ENCODE results near the gene GPX2. TPM values are rescaled to one million over a fixed set of nuclear protein-coding genes. Genes with fewer than 3 reads are reported as not detected.

Gene GPX2
- total RNA-seq, 4 donors from 2014 or later, result 115 to 286 (median 143) TPM

- H3K27ac ChIP-seq, result peak within 1 kb of the TSS; percentile 49 to 72 (median 60)
- H3K4me3 ChIP-seq, result peak within 1 kb of the TSS; percentile 61 to 91 (median 74)
- H3K36me3 ChIP-seq, result no peaks in the 10 kb centered on the region
- no peaks in the 10 kb centered on the region for H3K9me3 ChIP-seq
- H3K4me1 ChIP-seq, result peaks cover 0 to 11% (median 4%) of the 10 kb centered on the region in 4 donors
- peak in 2 of 3 donors; percentile 51 to 62 for DNase-seq
- H3K27me3 ChIP-seq, result no peaks in the 10 kb centered on the region
- TF ChIP-seq CTCF (IDR thresholded peaks at IDR 0.05) (no peak), POLR2A (IDR thresholded peaks at IDR 0.05) (no peak)
Observed at GRCh38 chr14:64971943-64972791, 29.6 kb upstream of the GPX2 start, which contains the start of gene RAB15. Gene RAB15, minus strand, starts transcription at chr14:64972336. Its CDS starts 260 bp downstream, at chr14:64972076.

GRCh38 chr14:64971491-64971942, 29.0 kb upstream of the GPX2 start:
- Histone ChIP-seq H3K36me3 (no peaks in the 10 kb centered on the region), H3K9me3 (no peaks in the 10 kb centered on the region), H3K4me1 (peaks cover 0 to 11% (median 4%) of the 10 kb centered on the region in 4 donors), H3K4me3 (peak overlapping the region; percentile 61 to 91 (median 74)), H3K27ac (peak overlapping the region; percentile 49 to 72 (median 56)), H3K27me3 (no peaks in the 10 kb centered on the region)
- no peak for DNase-seq
- TF ChIP-seq CTCF (IDR thresholded peaks at IDR 0.05) (no peak), POLR2A (IDR thresholded peaks at IDR 0.05) (no peak)

- TF ChIP-seq POLR2A (IDR thresholded peaks at IDR 0.05) (no peak), CTCF (IDR thresholded peaks at IDR 0.05) (no peak)
- no peak for DNase-seq
- Histone ChIP-seq H3K4me3 (peak overlapping the region; percentile 61 to 91 (median 74)), H3K27ac (peak overlapping the region in 3 of 4 donors; percentile 53 to 72 (median 58)), H3K36me3 (no peaks in the 10 kb centered on the region), H3K4me1 (peaks cover 0 to 11% (median 4%) of the 10 kb centered on the region in 4 donors), H3K9me3 (no peaks in the 10 kb centered on the region), H3K27me3 (no peaks in the 10 kb centered on the region)
Observed at GRCh38 chr14:64970776-64971477, 28.4 kb upstream of the GPX2 start.

- Histone ChIP-seq H3K4me3 (no peak overlapping the region), H3K36me3 (no peaks in the 10 kb centered on the region), H3K27ac (peak overlapping the region in 1 of 4 donors; percentile 47), H3K4me1 (peaks cover 0 to 11% (median 4%) of the 10 kb centered on the region in 4 donors), H3K9me3 (no peaks in the 10 kb centered on the region), H3K27me3 (no peaks in the 10 kb centered on the region)
- no peak for DNase-seq
- TF ChIP-seq CTCF (IDR thresholded peaks at IDR 0.05), result no peak
- no peak for TF ChIP-seq POLR2A (IDR thresholded peaks at IDR 0.05)
Observed at GRCh38 chr14:64970041-64970440, 27.5 kb upstream of the GPX2 start.

- Histone ChIP-seq H3K4me1 (peaks cover 0 to 11% (median 4%) of the 10 kb centered on the region in 4 donors), H3K36me3 (no peaks in the 10 kb centered on the region), H3K27me3 (no peaks in the 10 kb centered on the region)
Observed at GRCh38 chr14:64968651-64969050, 26.1 kb upstream of the GPX2 start.

More at GRCh38 chr14:64968651-64969050, 26.1 kb upstream of the GPX2 start:
- Histone ChIP-seq H3K9me3 (no peaks in the 10 kb centered on the region), H3K27ac (no peak overlapping the region), H3K4me3 (no peak overlapping the region)
- DNase-seq, result no peak
- no peak for TF ChIP-seq POLR2A (IDR thresholded peaks at IDR 0.05)
- TF ChIP-seq CTCF (IDR thresholded peaks at IDR 0.05), result no peak

All from Peyer's patch (tissue), 4 donors.